K562 (cell line): Measurements from ENCODE around the gene FBXO44. TPM values are rescaled to one million over a fixed set of nuclear protein-coding genes. Genes with fewer than 3 reads are reported as not detected.
A peak's percentile ranks its signal among the peaks of the same experiment; 100 is the strongest.

Experiments used
- ADNP ChIP-seq: fragments of 200-800 bp; sonication (Bioruptor generic); IDR thresholded peaks from 2 replicates; pipeline ENCODE4 v1.6.1; 2016; ENCODE audit warnings: missing genetic modification characterization, missing compliant biosample characterization
- ATF4 ChIP-seq: fragments of 450-650 bp; formaldehyde crosslinking; IDR thresholded peaks from 2 replicates; pipeline ENCODE4 v1.4.0; 2022; ENCODE audit warnings: mild to moderate bottlenecking, moderate library complexity
- BRF2 ChIP-seq: IDR thresholded peaks from 3 replicates; pipeline ENCODE4 v1.6.1; 2011; ENCODE audit warnings: borderline replicate concordance, mild to moderate bottlenecking; ENCODE audit not compliant: insufficient read length, insufficient read depth
- CEBPB ChIP-seq: fragments of 450-650 bp; IDR thresholded peaks from 2 replicates; pipeline ENCODE4 v1.6.1; 2016; ENCODE audit warnings: missing genetic modification characterization, missing compliant biosample characterization
- FOXJ3 ChIP-seq: sonication (generic); formaldehyde crosslinking; IDR thresholded peaks from 2 replicates; pipeline ENCODE4 v1.4.0; 2020; ENCODE audit warnings: mild to moderate bottlenecking, missing genetic modification reagents
- IRF2 ChIP-seq: sonication (generic); formaldehyde crosslinking; IDR thresholded peaks from 2 replicates; pipeline ENCODE4 v1.8.1; 2022; ENCODE audit warnings: mild to moderate bottlenecking, missing genetic modification reagents
- JUN ChIP-seq, 2 experiments: sonication (generic) in 1 of 2; formaldehyde crosslinking in 1 of 2; IDR thresholded peaks; 2 replicates each; pipeline versions ENCODE4 v1.6.1 to v1.8.0; 2012 to 2022; ENCODE audit warnings: borderline replicate concordance in 2 of 2, mild to moderate bottlenecking in 2 of 2, improper control_type of control experiment in 1 of 2, low read depth in 1 of 2, low read length in 1 of 2, missing genetic modification reagents in 1 of 2
- KAT7 ChIP-seq: sonication (generic); formaldehyde crosslinking; IDR thresholded peaks from 2 replicates; pipeline ENCODE4 v1.8.0; 2022; ENCODE audit warnings: missing genetic modification reagents, mild to moderate bottlenecking, borderline replicate concordance
- MYBL2 ChIP-seq, 2 experiments: fragments of 450-650 bp in 1 of 2; sonication (generic) in 1 of 2; formaldehyde crosslinking in 1 of 2; IDR thresholded peaks; 2 replicates each; pipeline versions ENCODE4 v1.6.1 to v1.8.1; 2017 to 2022; ENCODE audit warnings: borderline replicate concordance in 1 of 2, inconsistent platforms in 1 of 2, low read depth in 1 of 2, mild to moderate bottlenecking in 1 of 2, missing genetic modification reagents in 1 of 2, moderate library complexity in 1 of 2
- MYNN ChIP-seq, 2 experiments: sonication (generic); formaldehyde crosslinking in 1 of 2; IDR thresholded peaks; 2 replicates each; pipeline versions ENCODE4 v1.5.0 to v1.6.1; 2016 to 2020; ENCODE audit warnings: antibody characterized with exemption in 1 of 2, missing genetic modification reagents in 1 of 2
- NFXL1 ChIP-seq: fragments of 450-650 bp; formaldehyde crosslinking; IDR thresholded peaks from 2 replicates; pipeline ENCODE4 v1.4.0; 2021; ENCODE audit warnings: mild to moderate bottlenecking
- NR2F6 ChIP-seq: fragments of 450-650 bp; formaldehyde crosslinking; IDR thresholded peaks from 2 replicates; pipeline ENCODE4 v1.4.0; 2020; ENCODE audit warnings: mild to moderate bottlenecking
- PATZ1 ChIP-seq: fragments of 250-450 bp; sonication (Bioruptor Pico); IDR thresholded peaks from 2 replicates; pipeline ENCODE4 v1.5.0; 2020; ENCODE audit warnings: mild to moderate bottlenecking, borderline replicate concordance
- POU5F1 ChIP-seq: fragments of 150-350 bp; IDR thresholded peaks from 2 replicates; pipeline ENCODE4 v1.6.1; 2014; ENCODE audit warnings: borderline replicate concordance, low read length, low read depth, mild to moderate bottlenecking; ENCODE audit not compliant: partially characterized antibody
- SIN3B ChIP-seq: fragments of 450-650 bp; IDR thresholded peaks from 2 replicates; pipeline ENCODE4 v1.6.1; 2017; ENCODE audit warnings: low read depth, mild to moderate bottlenecking, moderate library complexity
- SMAD2 ChIP-seq: fragments of 150-350 bp; IDR thresholded peaks from 2 replicates; pipeline ENCODE4 v1.6.1; 2014; ENCODE audit warnings: low read depth, mild to moderate bottlenecking, low read length
- TRIM28 ChIP-seq: fragments of 450-650 bp; IDR thresholded peaks from 2 replicates; pipeline ENCODE4 v1.6.1; 2017
- XRCC5 ChIP-seq: fragments of 200-400 bp; formaldehyde crosslinking; IDR thresholded peaks from 2 replicates; pipeline ENCODE4 v1.6.1; 2017; ENCODE audit warnings: low read depth, mild to moderate bottlenecking, low read length
- ZC3H11A ChIP-seq: IDR thresholded peaks from 2 replicates; pipeline ENCODE4 v1.6.1; 2012; ENCODE audit warnings: low read depth, low read length, improper control_type of control experiment
- ZNF239 ChIP-seq: fragments of 250-450 bp; sonication (Bioruptor Pico); IDR thresholded peaks from 2 replicates; pipeline ENCODE4 v1.4.0; 2020; ENCODE audit warnings: mild to moderate bottlenecking
- ZNF699 ChIP-seq: fragments of 250-450 bp; sonication (Bioruptor Pico); IDR thresholded peaks from 2 replicates; pipeline ENCODE4 v1.8.0; 2021; ENCODE audit warnings: mild to moderate bottlenecking, moderate library complexity; ENCODE audit not compliant: insufficient replicate concordance
- polyA plus RNA-seq, 8 experiments: library from polyadenylated mRNA; depleted of rRNA in 4 of 8; stranded (reverse) in 5 of 8; unstranded in 3 of 8; fragments of >200 nt; fragmentation: Nextera tagmentation in 2 of 8; fragmentation: Illumina TruSeq in 1 of 8; extraction: Ambion mirVana in 2 of 8; extraction: Trizol in 1 of 8; gene quantifications; 2 replicates each; pipeline versions ENCODE4 v1.2.1 to v1.2.3, GENCODE V29; 2011 to 2014; ENCODE audit warnings: inconsistent platforms in 1 of 8, missing spikeins in 1 of 8
- total RNA-seq, 7 experiments: library from RNA; depleted of rRNA in 6 of 7; stranded (reverse); fragments of >200 nt in 6 of 7; fragmentation: Illumina TruSeq in 2 of 7; extraction: Trizol in 2 of 7; gene quantifications; 2 replicates each; pipeline versions ENCODE4 v1.2.1 to v1.2.3, GENCODE V29; 2011 to 2021; ENCODE audit warnings: low replicate concordance in 1 of 7

FBXO44 gene
- total and polyA plus RNA-seq, 9 of the 15 experiments (the other 6 are each of a cell fraction or from before 2014, with no cell fraction given) = 0.69 to 20.9 (median 6.7) TPM

GRCh38 chr1:11681071-11681771 is 26.5 kb downstream of the FBXO44 start, which contains the start of gene MAD2L2 (continued):
- TF ChIP-seq CEBPB (tag) = no peak
- no peak; the same call in 1 of the 2 replicates for TF ChIP-seq XRCC5
- peak; percentile 22; the same call in 1 of the 2 replicates for TF ChIP-seq MYBL2 (IDR thresholded peaks at IDR 0.05; ENCODE audit: low read depth)
- no peak for TF ChIP-seq MYBL2 (CRISPR knock-in tag; IDR thresholded peaks at IDR 0.05; ENCODE audit: borderline replicate concordance)
- TF ChIP-seq TRIM28 = no peak
- no peak for TF ChIP-seq PATZ1 (CRISPR knock-in tag)
- no peak for TF ChIP-seq ZNF239
- TF ChIP-seq NR2F6 (CRISPR knock-in tag) = no peak
- no peak for TF ChIP-seq ADNP (tag)
- TF ChIP-seq MYNN (IDR thresholded peaks at IDR 0.05) = 0 out of 2 replicates have a peak, but pooled peaks have one; percentile 44
- no peak for TF ChIP-seq MYNN (CRISPR knock-in tag; IDR thresholded peaks at IDR 0.05)
- TF ChIP-seq KAT7 (CRISPR knock-in tag) = no peak; the same call in 1 of the 2 replicates
- TF ChIP-seq BRF2 = no peak
- no peak for TF ChIP-seq ZNF699 (CRISPR knock-in tag)
- no peak for TF ChIP-seq ZC3H11A
- 0 out of 2 replicates have a peak, but pooled peaks have one; percentile 48 for TF ChIP-seq IRF2 (CRISPR knock-in tag)
- no peak for TF ChIP-seq POU5F1
- no peak for TF ChIP-seq ATF4 (CRISPR knock-in tag)
- TF ChIP-seq SIN3B = peak; percentile 84
- TF ChIP-seq SMAD2 = no peak
- TF ChIP-seq FOXJ3 (CRISPR knock-in tag) = no peak
- TF ChIP-seq NFXL1 = no peak
- TF ChIP-seq JUN (IDR thresholded peaks at IDR 0.05; ENCODE audit: borderline replicate concordance, low read depth, low read length) = 0 out of 2 replicates have a peak, but pooled peaks have one; percentile 51
- no peak for TF ChIP-seq JUN (CRISPR knock-in tag; IDR thresholded peaks at IDR 0.05; ENCODE audit: borderline replicate concordance)
